ENCODE measurements around the gene DSCAML1.
A peak's percentile ranks its signal among the peaks of the same experiment; 100 is the strongest.

The DSCAML1 gene

GRCh38 chr11:117427356-117427874, 369.6 kb downstream of the DSCAML1 start:
- DNase-seq (ENCODE audit: low read depth in 2 of 2) = no peak

- no peak for DNase-seq (ENCODE audit: low read depth in 2 of 2)
Observed at GRCh38 chr11:117426941-117427340, 370.1 kb downstream of the DSCAML1 start.

GRCh38 chr11:117426297-117426685, 370.7 kb downstream of the DSCAML1 start:
- peak; percentile 40 to 50 for DNase-seq (ENCODE audit: low read depth in 2 of 2)

GRCh38 chr11:117425679-117426296, 371.2 kb downstream of the DSCAML1 start:
- no peak for DNase-seq (ENCODE audit: low read depth in 2 of 2)

GRCh38 chr11:117424781-117425180, 372.2 kb downstream of the DSCAML1 start:
- DNase-seq (ENCODE audit: low read depth in 2 of 2) = no peak

GRCh38 chr11:117423046-117423575, 373.9 kb downstream of the DSCAML1 start:
- DNase-seq (ENCODE audit: low read depth in 2 of 2) = no peak

- DNase-seq (ENCODE audit: low read depth in 2 of 2) = no peak
Observed at GRCh38 chr11:117421476-117421875, 375.5 kb downstream of the DSCAML1 start.

- DNase-seq (ENCODE audit: low read depth in 2 of 2) = no peak
Observed at GRCh38 chr11:117421041-117421440, 376.0 kb downstream of the DSCAML1 start.

GRCh38 chr11:117420598-117420997, 376.4 kb downstream of the DSCAML1 start:
- no peak for DNase-seq (ENCODE audit: low read depth in 2 of 2)

- no peak for DNase-seq (ENCODE audit: low read depth in 2 of 2)
Observed at GRCh38 chr11:117420143-117420485, 376.9 kb downstream of the DSCAML1 start.

GRCh38 chr11:117419482-117420142, 377.4 kb downstream of the DSCAML1 start:
- DNase-seq (ENCODE audit: low read depth in 2 of 2) = no peak

GRCh38 chr11:117418737-117419481, 378.1 kb downstream of the DSCAML1 start:
- no peak for DNase-seq (ENCODE audit: low read depth in 2 of 2)

GRCh38 chr11:117417856-117418255, 379.2 kb downstream of the DSCAML1 start:
- DNase-seq (ENCODE audit: low read depth in 2 of 2) = no peak

GRCh38 chr11:117417342-117417741, 379.7 kb downstream of the DSCAML1 start:
- DNase-seq (ENCODE audit: low read depth in 2 of 2) = no peak

- no peak for DNase-seq (ENCODE audit: low read depth in 2 of 2)
Observed at GRCh38 chr11:117415358-117415896, 381.6 kb downstream of the DSCAML1 start.

GRCh38 chr11:117414724-117415123, 382.3 kb downstream of the DSCAML1 start:
- DNase-seq (ENCODE audit: low read depth in 2 of 2) = no peak

GRCh38 chr11:117413616-117414015, 383.4 kb downstream of the DSCAML1 start:
- no peak for DNase-seq (ENCODE audit: low read depth in 2 of 2)

- DNase-seq (ENCODE audit: low read depth in 2 of 2) = no peak
Observed at GRCh38 chr11:117412653-117413275, 384.3 kb downstream of the DSCAML1 start.

GRCh38 chr11:117412176-117412575, 384.8 kb downstream of the DSCAML1 start:
- no peak for DNase-seq (ENCODE audit: low read depth in 2 of 2)

GRCh38 chr11:117411736-117412135, 385.3 kb downstream of the DSCAML1 start:
- DNase-seq (ENCODE audit: low read depth in 2 of 2) = no peak

GRCh38 chr11:117410861-117411710, 385.9 kb downstream of the DSCAML1 start:
- DNase-seq (ENCODE audit: low read depth in 2 of 2) = no peak
